MCF 10A (cell line): ENCODE measurements around the gene ZGPAT. TPM values are rescaled to one million over a fixed set of nuclear protein-coding genes. Genes with fewer than 3 reads are reported as not detected.

ENCODE experiments used
- BruUV-seq: library from RNA; stranded (reverse); fragments of 400-500 nt; replicated peaks from 2 replicates; lab custom pipeline; 2021; lab: Mats Ljungman, UMichigan
- CTCF ChIA-PET: fragments of 300-600 bp; sonication (Branson Sonifier 250); formaldehyde crosslinking; extraction: SDS; loops from one replicate; lab custom pipeline; 2021; ENCODE audit warnings: antibody characterized with exemption, inconsistent platforms; lab: Yijun Ruan, JAX
- POLR2A ChIA-PET: fragments of 300-600, 350-650 bp; sonication (Branson Sonifier 250); formaldehyde crosslinking; extraction: SDS; loops from one replicate; lab custom pipeline; 2020; ENCODE audit warnings: antibody characterized with exemption, inconsistent platforms; lab: Yijun Ruan, JAX
- DNase-seq: peaks from one replicate; pipeline ENCODE4 v3.0.0-alpha.2; 2018; ENCODE audit not compliant: unreplicated experiment
- H3K27ac Mint-ChIP-seq: one replicate; pipeline ENCODE4 v1.8.0; 2022; ENCODE audit warnings: mild to moderate bottlenecking, low read depth, mixed read lengths; ENCODE audit not compliant: unreplicated experiment
- H3K27me3 Mint-ChIP-seq: one replicate; pipeline ENCODE4 v1.8.0; 2022; ENCODE audit warnings: mixed read lengths; ENCODE audit not compliant: insufficient read depth, unreplicated experiment
- H3K36me3 Mint-ChIP-seq: one replicate; pipeline ENCODE4 v1.8.0; 2022; ENCODE audit warnings: mild to moderate bottlenecking, moderate library complexity, mixed read lengths; ENCODE audit not compliant: insufficient read depth, unreplicated experiment
- H3K4me1 Mint-ChIP-seq: one replicate; pipeline ENCODE4 v1.8.0; 2022; ENCODE audit warnings: mixed read lengths; ENCODE audit not compliant: insufficient read depth, unreplicated experiment
- H3K4me3 Mint-ChIP-seq: one replicate; pipeline ENCODE4 v1.8.0; 2022; ENCODE audit warnings: mild to moderate bottlenecking, moderate library complexity, mixed read lengths; ENCODE audit not compliant: unreplicated experiment
- H3K9me3 Mint-ChIP-seq: one replicate; pipeline ENCODE4 v1.8.0; 2022; ENCODE audit warnings: mixed read lengths; ENCODE audit not compliant: unreplicated experiment
- CTCF ChIP-seq: fragments of 200-600 bp; IDR thresholded peaks from one replicate; pipeline ENCODE4 v1.8.0; 2022; ENCODE audit warnings: antibody characterized with exemption, mild to moderate bottlenecking; ENCODE audit not compliant: unreplicated experiment
- intact Hi-C: fragments of 100-400 bp; cut with micrococcal nuclease; formaldehyde crosslinking; loops from 2 replicates; pipeline ENCODE4 v1.14.1; 2022
- total RNA-seq: library from RNA; stranded (reverse); gene quantifications from 2 replicates; pipeline ENCODE4 v1.2.3, GENCODE V29; 2022

Gene ZGPAT
- total RNA-seq, 1 experiment from 2014 or later: 19.5 TPM

DNA sequence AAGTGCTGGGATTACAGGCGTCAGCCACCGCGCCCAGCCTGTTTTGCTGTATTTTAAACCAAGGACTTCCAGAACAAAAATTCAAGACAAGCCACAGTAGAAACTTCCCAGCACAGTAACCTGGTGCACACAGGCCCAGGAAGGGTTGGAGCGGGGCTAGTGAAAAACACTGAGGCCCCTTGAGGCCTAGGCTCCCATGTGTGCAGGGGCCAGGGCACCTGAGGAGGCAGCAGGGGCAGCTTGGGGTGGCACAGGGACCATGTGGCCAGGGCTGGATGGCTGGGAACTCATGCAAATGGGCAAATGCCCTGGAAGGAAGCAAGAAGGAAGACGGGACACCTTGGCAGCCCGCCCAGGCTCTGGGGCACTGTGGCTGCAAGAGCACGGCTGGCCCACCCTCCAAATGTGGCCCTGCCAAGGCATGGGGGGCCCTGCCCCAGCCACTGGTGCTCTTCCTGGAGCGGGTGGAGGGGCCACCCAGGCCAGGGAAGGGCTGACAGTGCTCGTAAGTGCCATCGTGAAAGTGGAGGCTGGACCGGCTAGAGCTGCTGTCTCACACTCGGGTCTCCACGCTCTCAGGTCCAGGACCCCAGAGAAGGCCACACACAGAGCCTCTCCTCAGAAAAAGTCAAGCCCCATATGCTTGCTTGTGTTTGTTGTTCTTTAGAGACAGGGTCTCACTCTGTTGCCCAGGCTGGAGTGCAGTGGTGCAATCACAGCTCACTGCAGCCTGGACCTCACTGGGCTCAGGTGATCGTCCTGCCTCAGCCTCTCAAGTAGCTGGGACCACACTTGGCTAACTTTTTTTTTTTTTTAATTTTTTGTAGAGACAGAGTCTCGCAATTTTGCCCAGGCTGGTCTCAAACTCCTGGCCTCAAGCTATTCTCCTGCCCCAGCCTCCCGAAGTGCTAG lies 42.0 kb downstream of the ZGPAT start:
- BruUV-seq: no TSS peak
- ChIA-PET POLR2A (interaction anchor here (0.8 to 2.9 kb wide), 3 partner anchors 9 to 207 kb away, joined by 3 to 8 read pairs (median 3); partner anchors contain the start of gene UCKL1), CTCF (no interaction called here)
- no peak for TF ChIP-seq CTCF
- H3K4me3 Mint-ChIP-seq: no peak overlapping the region
- no peak overlapping the region for H3K27ac Mint-ChIP-seq
- no peaks in the 10 kb centered on the region for H3K4me1 Mint-ChIP-seq
- H3K9me3 Mint-ChIP-seq: no peaks in the 10 kb centered on the region
- no peak for DNase-seq
- no peaks in the 10 kb centered on the region for H3K27me3 Mint-ChIP-seq
- intact Hi-C loops: no loop called here
- peaks cover 16% of the 10 kb centered on the region for H3K36me3 Mint-ChIP-seq

- CTCF ChIA-PET: interaction anchor here (0.6 kb wide), 2 partner anchors 11 to 136 kb away, joined by 3 to 5 read pairs; no protein-coding TSS in a partner anchor
- no TSS peak for BruUV-seq
- Mint-ChIP-seq H3K9me3 (no peaks in the 10 kb centered on the region), H3K27ac (no peak overlapping the region), H3K4me1 (no peaks in the 10 kb centered on the region), H3K36me3 (peaks cover 8% of the 10 kb centered on the region), H3K4me3 (no peak overlapping the region), H3K27me3 (no peaks in the 10 kb centered on the region)
- POLR2A ChIA-PET: interaction anchor here (1.2 to 2.9 kb wide), 2 partner anchors 10 to 54 kb away, joined by 3 to 8 read pairs; no protein-coding TSS in a partner anchor
- intact Hi-C loops: no loop called here
- no peak for TF ChIP-seq CTCF
- DNase-seq: no peak
Measured at GRCh38 chr20:63750807-63751470, 43.1 kb downstream of the ZGPAT start.

GRCh38 chr20:63751471-63752271 lies 43.8 kb downstream of the ZGPAT start:
- Mint-ChIP-seq H3K4me1 (no peaks in the 10 kb centered on the region), H3K9me3 (no peaks in the 10 kb centered on the region), H3K27ac (no peak overlapping the region), H3K4me3 (no peak overlapping the region), H3K36me3 (peaks cover 6% of the 10 kb centered on the region), H3K27me3 (no peaks in the 10 kb centered on the region)
- POLR2A ChIA-PET: interaction anchor here (0.7 to 2.9 kb wide), 4 partner anchors 11 to 228 kb away, joined by 3 to 8 read pairs (median 4); no protein-coding TSS in a partner anchor
- intact Hi-C loops: no loop called here
- CTCF ChIA-PET: interaction anchor here (0.6 kb wide), 2 partner anchors 11 to 137 kb away, joined by 3 to 5 read pairs; no protein-coding TSS in a partner anchor
- TF ChIP-seq CTCF: no peak
- DNase-seq: no peak
- BruUV-seq: no TSS peak
